ENCODE results near the gene ACACB.

DNA sequence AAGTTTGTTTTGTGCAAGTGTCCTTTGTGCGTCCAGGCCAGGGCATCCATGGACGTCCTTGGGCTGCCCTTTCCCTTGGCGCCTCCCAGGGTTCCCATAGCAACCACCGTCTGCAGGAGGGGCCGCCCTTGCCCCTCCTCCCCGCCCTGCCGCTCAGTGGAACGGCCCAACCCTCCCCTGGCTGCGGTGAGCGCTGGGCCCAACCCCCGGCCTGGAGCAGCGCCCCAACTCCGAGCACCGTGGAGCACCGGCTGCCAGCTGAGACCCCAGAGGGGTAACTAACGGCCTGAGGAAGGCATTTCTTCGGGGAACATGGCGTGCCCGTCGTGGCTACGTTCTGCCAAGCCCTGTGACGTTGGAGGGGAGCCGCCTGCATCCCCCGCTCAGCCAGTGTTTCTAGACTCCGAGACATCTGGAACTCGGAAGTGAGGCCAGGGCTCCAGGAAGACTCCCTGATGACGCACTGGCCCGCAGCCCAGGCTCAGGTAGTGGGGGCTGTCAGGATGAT lies 5.3 kb upstream of the ACACB start:
- TF ChIP-seq, protein P1, sequence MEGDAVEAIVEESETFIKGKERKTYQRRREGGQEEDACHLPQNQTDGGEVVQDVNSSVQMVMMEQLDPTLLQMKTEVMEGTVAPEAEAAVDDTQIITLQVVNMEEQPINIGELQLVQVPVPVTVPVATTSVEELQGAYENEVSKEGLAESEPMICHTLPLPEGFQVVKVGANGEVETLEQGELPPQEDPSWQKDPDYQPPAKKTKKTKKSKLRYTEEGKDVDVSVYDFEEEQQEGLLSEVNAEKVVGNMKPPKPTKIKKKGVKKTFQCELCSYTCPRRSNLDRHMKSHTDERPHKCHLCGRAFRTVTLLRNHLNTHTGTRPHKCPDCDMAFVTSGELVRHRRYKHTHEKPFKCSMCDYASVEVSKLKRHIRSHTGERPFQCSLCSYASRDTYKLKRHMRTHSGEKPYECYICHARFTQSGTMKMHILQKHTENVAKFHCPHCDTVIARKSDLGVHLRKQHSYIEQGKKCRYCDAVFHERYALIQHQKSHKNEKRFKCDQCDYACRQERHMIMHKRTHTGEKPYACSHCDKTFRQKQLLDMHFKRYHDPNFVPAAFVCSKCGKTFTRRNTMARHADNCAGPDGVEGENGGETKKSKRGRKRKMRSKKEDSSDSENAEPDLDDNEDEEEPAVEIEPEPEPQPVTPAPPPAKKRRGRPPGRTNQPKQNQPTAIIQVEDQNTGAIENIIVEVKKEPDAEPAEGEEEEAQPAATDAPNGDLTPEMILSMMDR (IDR thresholded peaks at IDR 0.05), result no peak
- TF ChIP-seq POLR2A (IDR thresholded peaks at IDR 0.05), result peak; percentile 83
